Ishikawa (cell line): Measurements from ENCODE around the gene RNASE8.

Experiments used
- EGR1 ChIP-seq: IDR thresholded peaks from 2 replicates; pipeline ENCODE4 v1.6.1; 2012
- EP300 ChIP-seq: IDR thresholded peaks from 2 replicates; pipeline ENCODE4 v1.6.1; 2012; ENCODE audit warnings: borderline replicate concordance
- FOXM1 ChIP-seq: IDR thresholded peaks from 2 replicates; pipeline ENCODE4 v1.6.1; 2012; ENCODE audit warnings: low read depth, borderline replicate concordance
- TCF12 ChIP-seq: IDR thresholded peaks from 2 replicates; pipeline ENCODE4 v1.6.1; 2012; ENCODE audit warnings: low read depth
- TF ChIP-seq, protein P1 (sequence below): IDR thresholded peaks from 2 replicates; pipeline ENCODE4 v1.6.1; 2012; ENCODE audit warnings: low read depth, mild to moderate bottlenecking

DNA sequence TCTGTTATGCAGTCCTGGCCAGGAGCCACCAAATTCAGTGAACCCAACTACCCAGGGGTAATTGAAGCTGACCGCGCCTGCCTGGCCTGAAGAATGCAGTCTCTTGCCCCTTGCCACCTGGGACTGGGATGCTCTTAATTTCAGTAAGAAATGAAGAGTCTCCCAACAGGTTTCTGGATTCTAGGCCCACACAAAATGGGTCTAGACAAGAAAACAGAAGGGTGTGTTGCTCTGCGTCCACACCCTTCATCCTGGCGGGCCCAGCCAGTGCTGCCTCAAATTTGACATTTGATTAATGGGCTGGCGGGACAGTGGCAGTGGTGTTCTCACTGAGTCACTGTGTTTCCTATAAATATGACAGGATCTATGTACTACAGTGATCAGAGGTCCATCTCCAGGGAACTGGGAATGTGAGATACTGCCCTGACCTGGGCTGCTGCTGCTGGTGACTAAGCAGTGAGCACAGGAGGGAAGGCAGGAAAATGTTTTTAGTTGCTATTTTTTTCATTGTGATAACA lies 49.7 kb downstream of the RNASE8 start:
- TF ChIP-seq TCF12 (peak; percentile 48; the same call in 1 of the 2 replicates), FOXM1 (0 out of 2 replicates have a peak, but pooled peaks have one; percentile 12), EGR1 (no peak), EP300 (no peak)
- TF ChIP-seq, protein P1, sequence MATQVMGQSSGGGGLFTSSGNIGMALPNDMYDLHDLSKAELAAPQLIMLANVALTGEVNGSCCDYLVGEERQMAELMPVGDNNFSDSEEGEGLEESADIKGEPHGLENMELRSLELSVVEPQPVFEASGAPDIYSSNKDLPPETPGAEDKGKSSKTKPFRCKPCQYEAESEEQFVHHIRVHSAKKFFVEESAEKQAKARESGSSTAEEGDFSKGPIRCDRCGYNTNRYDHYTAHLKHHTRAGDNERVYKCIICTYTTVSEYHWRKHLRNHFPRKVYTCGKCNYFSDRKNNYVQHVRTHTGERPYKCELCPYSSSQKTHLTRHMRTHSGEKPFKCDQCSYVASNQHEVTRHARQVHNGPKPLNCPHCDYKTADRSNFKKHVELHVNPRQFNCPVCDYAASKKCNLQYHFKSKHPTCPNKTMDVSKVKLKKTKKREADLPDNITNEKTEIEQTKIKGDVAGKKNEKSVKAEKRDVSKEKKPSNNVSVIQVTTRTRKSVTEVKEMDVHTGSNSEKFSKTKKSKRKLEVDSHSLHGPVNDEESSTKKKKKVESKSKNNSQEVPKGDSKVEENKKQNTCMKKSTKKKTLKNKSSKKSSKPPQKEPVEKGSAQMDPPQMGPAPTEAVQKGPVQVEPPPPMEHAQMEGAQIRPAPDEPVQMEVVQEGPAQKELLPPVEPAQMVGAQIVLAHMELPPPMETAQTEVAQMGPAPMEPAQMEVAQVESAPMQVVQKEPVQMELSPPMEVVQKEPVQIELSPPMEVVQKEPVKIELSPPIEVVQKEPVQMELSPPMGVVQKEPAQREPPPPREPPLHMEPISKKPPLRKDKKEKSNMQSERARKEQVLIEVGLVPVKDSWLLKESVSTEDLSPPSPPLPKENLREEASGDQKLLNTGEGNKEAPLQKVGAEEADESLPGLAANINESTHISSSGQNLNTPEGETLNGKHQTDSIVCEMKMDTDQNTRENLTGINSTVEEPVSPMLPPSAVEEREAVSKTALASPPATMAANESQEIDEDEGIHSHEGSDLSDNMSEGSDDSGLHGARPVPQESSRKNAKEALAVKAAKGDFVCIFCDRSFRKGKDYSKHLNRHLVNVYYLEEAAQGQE = no peak
